Muscle layer of colon (tissue), 2 donors: ENCODE results near the gene GNA14.
"Not testable (repeated sequence)": the region's sequence is repeated elsewhere in the genome, so short reads cannot be mapped to it uniquely, and the experiment has no call there.

Experiments
- H3K27ac ChIP-seq: one replicate; pipeline ENCODE4 v1.7.0; 2013; ENCODE audit warnings: low read depth, mild to moderate bottlenecking, low read length, moderate library complexity
- H3K27me3 ChIP-seq, 2 donors: one replicate each; pipeline ENCODE4 v1.7.0; 2013; ENCODE audit warnings: low read length in 2 of 2, mild to moderate bottlenecking in 2 of 2; ENCODE audit not compliant: insufficient read depth in 2 of 2, control insufficient read depth in 1 of 2
- H3K36me3 ChIP-seq: one replicate; pipeline ENCODE4 v1.7.0; 2013; ENCODE audit warnings: mild to moderate bottlenecking, low read length; ENCODE audit not compliant: insufficient read depth
- H3K4me1 ChIP-seq: one replicate; pipeline ENCODE4 v1.7.0; 2013; ENCODE audit warnings: mild to moderate bottlenecking, low read length; ENCODE audit not compliant: insufficient read depth
- H3K4me3 ChIP-seq, 2 donors: one replicate each; pipeline ENCODE4 v1.7.0; 2013; ENCODE audit warnings: low read length in 2 of 2, low read depth in 1 of 2, mild to moderate bottlenecking in 1 of 2, moderate library complexity in 1 of 2
- H3K9ac ChIP-seq: one replicate; pipeline ENCODE4 v1.7.0; 2013; ENCODE audit warnings: low read length
- H3K9me3 ChIP-seq: one replicate; pipeline ENCODE4 v1.7.0; 2013; ENCODE audit warnings: mild to moderate bottlenecking, low read length
- donor health status: abdominal sarcoma.
- donor health status: Adenocarcinoma of cecum.

Gene GNA14

DNA sequence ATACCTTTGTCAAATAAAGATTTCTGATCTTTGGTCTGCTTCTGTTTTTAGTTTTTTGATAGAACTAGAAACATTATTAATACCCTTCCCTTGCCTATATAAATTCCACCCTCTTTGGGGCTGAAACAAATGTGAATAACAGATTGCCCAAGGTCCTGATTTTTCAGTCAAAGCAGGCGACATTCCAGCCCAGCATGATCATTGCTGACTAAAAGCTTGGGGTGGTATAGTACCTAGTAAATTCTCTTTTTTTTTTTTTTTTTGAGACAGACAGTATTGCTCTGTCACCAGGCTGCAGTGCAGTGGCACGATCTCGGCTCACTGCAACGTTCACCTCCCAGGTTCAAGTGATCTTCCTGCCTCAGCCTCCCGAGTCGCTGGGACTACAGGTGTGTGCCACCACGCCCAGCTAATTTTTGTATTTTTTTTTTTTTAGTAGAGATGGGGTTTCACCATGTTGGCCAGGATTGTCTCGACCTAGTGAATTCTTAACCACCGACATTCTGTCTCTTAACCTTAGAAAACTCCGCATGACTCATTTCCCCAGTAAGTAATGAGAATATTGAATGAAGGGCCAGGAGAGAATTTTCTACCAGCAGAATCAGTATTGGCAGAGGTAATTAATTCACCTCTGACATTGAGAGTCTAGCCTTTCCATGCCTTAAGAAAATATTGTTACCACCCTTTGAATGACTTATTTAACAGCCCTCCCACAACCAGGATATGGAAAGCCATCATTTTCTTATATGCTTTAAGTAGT, 226.4 kb downstream of the GNA14 start:
- no peaks in the 10 kb centered on the region for H3K27me3 ChIP-seq
- H3K9me3 ChIP-seq: no peaks in the 10 kb centered on the region
- H3K9ac ChIP-seq: no peak overlapping the region
- H3K4me3 ChIP-seq: no peak overlapping the region
- no peak overlapping the region for H3K27ac ChIP-seq
- no peaks in the 10 kb centered on the region for H3K36me3 ChIP-seq
- H3K4me1 ChIP-seq: no peaks in the 10 kb centered on the region

DNA sequence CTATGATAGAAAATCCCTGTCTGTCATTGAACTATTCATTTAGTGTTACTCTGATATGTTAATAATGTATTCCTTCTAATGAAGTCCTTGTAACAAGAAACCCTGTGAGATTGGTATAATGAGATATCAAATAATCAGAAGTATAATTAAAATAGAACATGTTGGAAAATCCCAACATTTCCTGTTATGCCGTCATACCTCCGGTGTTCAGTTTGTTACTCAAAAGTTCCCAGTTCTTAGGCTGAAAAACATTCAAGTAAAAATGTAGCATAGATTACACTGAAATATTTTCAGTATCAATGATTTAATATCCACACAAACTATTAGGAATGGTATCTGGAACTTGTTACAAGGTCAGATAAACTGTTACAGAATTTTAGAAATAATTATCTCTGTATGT, 227.5 kb downstream of the GNA14 start:
- Histone ChIP-seq H3K4me1 (no peaks in the 10 kb centered on the region), H3K27ac (no peak overlapping the region), H3K27me3 (no peaks in the 10 kb centered on the region), H3K36me3 (no peaks in the 10 kb centered on the region), H3K4me3 (no peak overlapping the region), H3K9me3 (no peaks in the 10 kb centered on the region), H3K9ac (no peak overlapping the region)

DNA sequence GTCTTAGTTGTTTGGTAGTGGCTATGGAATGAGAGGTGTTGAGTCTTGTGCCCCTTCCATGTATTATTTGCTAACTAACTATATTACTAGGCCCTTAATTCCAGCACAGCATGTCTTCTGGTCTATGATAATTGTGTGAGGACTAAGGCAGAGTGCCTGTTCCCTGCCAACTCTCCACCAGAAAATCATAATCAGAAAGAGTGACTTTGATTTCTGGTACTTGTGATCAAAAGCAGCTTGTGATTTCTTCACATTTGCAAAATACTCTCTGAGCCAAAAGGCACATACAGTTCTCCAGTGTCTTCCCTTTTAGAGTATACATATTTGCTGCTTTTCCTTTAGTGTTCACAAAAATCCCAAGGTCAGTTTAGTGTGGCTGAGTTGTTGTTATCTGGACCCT, 229.9 kb downstream of the GNA14 start:
- Histone ChIP-seq H3K9ac (no peak overlapping the region), H3K36me3 (no peaks in the 10 kb centered on the region), H3K9me3 (no peaks in the 10 kb centered on the region), H3K27me3 (no peaks in the 10 kb centered on the region), H3K4me1 (no peaks in the 10 kb centered on the region), H3K27ac (no peak overlapping the region), H3K4me3 (no peak overlapping the region)

DNA sequence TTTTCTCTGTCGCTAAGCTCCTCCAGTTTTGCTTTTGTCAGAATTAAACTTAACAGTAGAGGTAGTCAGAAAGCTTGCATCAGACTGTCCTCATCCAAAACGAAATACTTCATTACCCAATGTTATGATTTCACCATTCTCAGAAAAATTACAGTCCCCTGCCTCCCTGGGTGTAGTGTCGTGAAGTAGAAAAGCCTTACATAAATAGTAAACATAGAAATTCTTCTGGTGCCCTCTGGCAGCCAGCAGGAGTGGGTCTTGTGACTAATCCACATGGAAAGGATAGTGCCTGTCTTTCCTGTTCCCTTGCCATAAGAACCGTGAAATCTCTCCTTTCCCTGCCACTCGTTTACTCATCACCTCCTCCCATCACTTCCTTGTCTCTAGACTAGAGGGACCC, 230.6 kb downstream of the GNA14 start:
- Histone ChIP-seq H3K27ac (no peak overlapping the region), H3K36me3 (no peaks in the 10 kb centered on the region), H3K4me3 (no peak overlapping the region)

DNA sequence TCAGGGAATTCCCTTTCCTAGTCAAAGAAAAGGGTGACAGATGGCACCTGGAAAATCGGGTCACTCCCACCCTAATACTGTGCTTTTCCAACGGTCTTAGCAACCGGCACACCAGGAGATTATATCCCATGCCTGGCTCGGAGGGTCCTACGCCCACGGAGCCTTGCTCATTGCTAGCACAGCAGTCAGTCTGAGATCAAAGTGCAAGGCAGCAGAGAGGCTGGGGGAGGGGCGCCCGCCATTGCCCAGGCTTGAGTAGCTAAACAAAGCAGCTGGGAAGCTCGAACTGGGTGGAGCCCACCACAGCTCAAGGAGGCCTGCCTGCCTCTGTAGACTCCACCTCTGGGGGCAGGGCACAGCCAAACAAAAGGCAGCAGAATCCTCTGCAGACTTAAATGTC, 239.6 kb downstream of the GNA14 start:
- H3K36me3 ChIP-seq, H3K27me3 ChIP-seq, H3K27ac ChIP-seq, H3K4me1 ChIP-seq, H3K4me3 ChIP-seq, H3K9me3 ChIP-seq, H3K9ac ChIP-seq: not testable (repeated sequence)

More for the DNA sequence above, 230.6 kb downstream of the GNA14 start:
- H3K9me3 ChIP-seq: no peaks in the 10 kb centered on the region
- H3K9ac ChIP-seq: no peak overlapping the region
- H3K27me3 ChIP-seq: no peaks in the 10 kb centered on the region
- H3K4me1 ChIP-seq: no peaks in the 10 kb centered on the region

DNA sequence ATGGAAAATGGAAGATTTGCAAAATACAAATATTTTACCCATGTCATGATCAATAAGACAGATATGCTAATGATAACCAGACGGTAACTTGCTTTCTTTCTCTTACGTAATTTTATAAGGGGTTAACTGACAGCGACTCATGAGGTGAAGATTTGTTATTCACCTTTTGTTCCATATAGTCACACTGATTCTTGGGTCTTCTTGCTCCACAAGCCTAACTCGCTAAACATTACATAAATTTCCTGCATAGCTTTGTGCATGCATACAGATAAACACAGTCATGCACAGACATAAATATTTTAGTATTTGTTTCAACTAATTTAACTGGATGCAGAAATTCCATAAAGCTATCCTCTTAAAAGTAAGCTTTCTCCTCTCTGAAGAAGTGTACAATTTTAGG, 244.9 kb downstream of the GNA14 start:
- Histone ChIP-seq H3K9me3 (no peaks in the 10 kb centered on the region), H3K27me3 (no peaks in the 10 kb centered on the region), H3K9ac (no peak overlapping the region), H3K4me3 (no peak overlapping the region), H3K4me1 (no peaks in the 10 kb centered on the region), H3K36me3 (peaks cover 8% of the 10 kb centered on the region), H3K27ac (no peak overlapping the region)

DNA sequence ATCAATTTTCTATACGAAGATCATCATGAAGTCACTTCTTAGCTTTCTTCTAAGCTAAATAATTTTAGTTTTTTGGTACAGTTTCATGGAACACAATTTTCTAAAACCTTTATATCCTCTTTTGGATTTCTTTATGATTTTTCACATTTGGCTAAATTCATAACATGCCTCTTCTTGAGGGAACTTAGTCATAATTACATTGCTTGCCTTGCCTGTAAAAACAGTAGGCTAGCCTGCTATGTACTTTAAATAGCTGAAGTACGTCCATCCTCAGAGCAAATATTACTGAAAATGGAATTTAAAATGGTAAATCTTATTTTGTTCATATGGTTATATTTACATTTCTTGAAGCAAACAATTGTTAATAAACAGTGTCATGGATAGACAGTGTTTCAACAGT, 245.8 kb downstream of the GNA14 start:
- Histone ChIP-seq H3K27ac (no peak overlapping the region), H3K36me3 (peaks cover 6% of the 10 kb centered on the region), H3K4me1 (no peaks in the 10 kb centered on the region), H3K9ac (no peak overlapping the region), H3K4me3 (no peak overlapping the region), H3K27me3 (no peaks in the 10 kb centered on the region), H3K9me3 (no peaks in the 10 kb centered on the region)

DNA sequence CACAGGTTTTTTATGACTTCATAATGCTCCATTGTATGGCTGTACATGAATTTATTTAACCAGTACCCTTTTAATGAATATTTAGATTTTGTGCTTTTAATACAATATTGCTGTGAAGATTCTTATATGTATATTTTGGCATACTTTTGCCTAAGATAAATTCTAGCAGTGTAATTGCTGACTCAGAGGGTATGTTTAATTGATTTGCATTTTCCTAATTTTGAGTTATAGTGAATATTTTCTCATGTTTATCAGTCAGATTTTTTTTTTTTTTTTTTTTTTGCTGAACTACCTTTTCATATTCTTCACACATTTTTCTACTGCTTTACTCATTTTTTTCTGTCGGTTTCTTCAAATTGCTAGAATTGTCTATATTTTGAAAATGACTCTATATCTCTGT, 248.2 kb downstream of the GNA14 start:
- Histone ChIP-seq H3K36me3 (no peaks in the 10 kb centered on the region), H3K4me1 (no peaks in the 10 kb centered on the region), H3K27me3 (no peaks in the 10 kb centered on the region), H3K4me3 (no peak overlapping the region), H3K27ac (no peak overlapping the region), H3K9ac (no peak overlapping the region), H3K9me3 (no peaks in the 10 kb centered on the region)

DNA sequence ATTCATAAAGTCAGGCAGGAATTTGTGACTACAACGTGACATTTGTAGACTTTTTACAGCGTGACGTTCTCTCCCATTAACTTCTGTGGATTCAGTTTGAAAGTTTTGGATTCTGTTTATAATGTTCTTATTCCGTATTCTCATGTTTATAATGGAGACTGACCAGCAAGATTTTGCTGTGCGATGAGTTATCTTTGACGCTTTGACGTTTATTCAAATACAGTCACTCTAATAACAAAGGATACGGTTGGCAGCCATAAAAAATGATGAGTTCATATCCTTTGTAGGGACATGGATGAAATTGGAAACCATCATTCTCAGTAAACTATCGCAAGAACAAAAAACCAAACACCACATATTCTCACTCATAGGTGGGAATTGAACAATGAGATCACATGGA, 249.5 kb downstream of the GNA14 start:
- H3K4me1 ChIP-seq, H3K4me3 ChIP-seq, H3K36me3 ChIP-seq, H3K27ac ChIP-seq, H3K9me3 ChIP-seq, H3K9ac ChIP-seq, H3K27me3 ChIP-seq: not testable (repeated sequence)

DNA sequence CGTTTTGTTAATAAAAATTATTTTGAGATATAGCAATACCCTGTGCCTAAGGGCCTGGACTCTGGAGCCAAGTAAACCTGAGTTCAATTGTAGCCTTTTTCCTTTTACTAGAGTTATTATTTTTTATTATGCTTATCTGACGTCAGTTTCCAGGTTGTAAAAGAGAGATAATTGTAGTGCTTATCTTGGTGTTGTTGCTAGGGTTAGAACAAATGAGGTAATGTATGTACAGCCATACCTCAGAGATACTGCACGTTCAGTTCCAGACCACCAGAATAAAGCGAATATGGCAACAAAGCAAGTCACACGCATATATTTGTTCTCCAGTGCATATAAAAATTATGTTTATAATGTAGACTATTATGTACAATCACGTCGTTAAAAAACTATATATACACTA, 255.8 kb downstream of the GNA14 start:
- no peak overlapping the region for H3K9ac ChIP-seq
- H3K4me3 ChIP-seq: no peak overlapping the region
- H3K27me3 ChIP-seq: no peaks in the 10 kb centered on the region
- no peaks in the 10 kb centered on the region for H3K36me3 ChIP-seq
- H3K4me1 ChIP-seq: no peaks in the 10 kb centered on the region
- H3K27ac ChIP-seq: no peak overlapping the region
- H3K9me3 ChIP-seq: no peaks in the 10 kb centered on the region

DNA sequence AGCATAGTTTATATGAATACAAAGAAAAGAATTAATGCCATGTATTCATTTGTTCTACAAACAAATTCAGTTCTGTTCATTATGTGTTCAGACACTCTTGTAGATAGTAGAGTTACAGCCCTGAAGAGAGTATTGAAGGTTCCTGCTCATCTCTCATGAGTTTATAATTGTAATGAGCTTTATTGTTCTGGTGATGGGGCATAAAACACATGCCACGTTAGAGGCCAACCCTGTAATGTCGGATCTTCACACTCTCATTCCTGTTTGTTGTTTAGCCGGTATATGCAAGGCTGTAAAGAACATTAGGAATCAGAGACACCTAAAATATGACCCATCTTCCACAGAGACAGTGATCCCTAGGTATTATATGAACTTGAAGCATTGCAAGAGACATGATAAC, 256.3 kb downstream of the GNA14 start:
- H3K9ac ChIP-seq: no peak overlapping the region
- H3K4me3 ChIP-seq: no peak overlapping the region

DNA sequence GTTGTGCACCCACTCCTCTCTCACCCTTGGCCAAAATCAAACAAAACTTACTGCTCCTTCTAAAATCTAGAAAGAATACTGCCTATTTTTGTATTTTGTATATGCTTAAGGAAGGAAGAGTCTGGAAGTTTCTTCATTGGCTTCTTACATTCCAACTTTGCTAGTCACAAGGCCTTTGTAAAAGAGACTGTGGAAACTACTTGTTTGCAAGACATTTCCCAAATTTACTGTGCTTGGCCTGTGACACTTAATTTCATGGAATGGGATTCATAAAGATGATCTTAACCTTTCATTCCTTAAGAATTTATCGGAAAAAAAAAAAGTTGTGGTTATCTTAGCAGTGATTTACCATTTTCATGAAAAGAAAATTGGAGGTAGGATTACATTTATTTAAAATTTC, 261.9 kb downstream of the GNA14 start:
- H3K36me3 ChIP-seq: no peaks in the 10 kb centered on the region
- H3K4me1 ChIP-seq: no peaks in the 10 kb centered on the region
- no peak overlapping the region for H3K9ac ChIP-seq
- H3K9me3 ChIP-seq: no peaks in the 10 kb centered on the region
- H3K4me3 ChIP-seq: no peak overlapping the region
- H3K27ac ChIP-seq: no peak overlapping the region
- no peaks in the 10 kb centered on the region for H3K27me3 ChIP-seq

More for the DNA sequence above, 256.3 kb downstream of the GNA14 start:
- no peaks in the 10 kb centered on the region for H3K27me3 ChIP-seq
- H3K4me1 ChIP-seq: no peaks in the 10 kb centered on the region
- no peaks in the 10 kb centered on the region for H3K36me3 ChIP-seq
- no peak overlapping the region for H3K27ac ChIP-seq
- H3K9me3 ChIP-seq: no peaks in the 10 kb centered on the region
